ENCODE data around the gene SLC6A19.

- TF ChIP-seq CTCF (IDR thresholded peaks at IDR 0.05): no peak
- TF ChIP-seq EP300 (IDR thresholded peaks at IDR 0.05; ENCODE audit: low read depth): no peak
- TF ChIP-seq POLR2A (IDR thresholded peaks at IDR 0.05): no peak
- TF ChIP-seq POLR2AphosphoS5 (IDR thresholded peaks at IDR 0.05): no peak
Measured at GRCh38 chr5:1200495-1201326, 684 bp upstream of the SLC6A19 start.
